Hepatocyte (in vitro differentiated cells): Measurements from ENCODE around the gene DPP10.

Experiments
- CTCF ChIP-seq: fragments of 200-600 bp; sonication (generic); IDR thresholded peaks from 2 replicates; pipeline ENCODE4 v1.5.1; 2016; ENCODE audit warnings: antibody characterized with exemption, mild to moderate bottlenecking; ENCODE audit not compliant: poor library complexity
- EZH2 ChIP-seq: fragments of 200-600 bp; sonication (generic); IDR thresholded peaks from 2 replicates; pipeline ENCODE4 v1.6.1; 2016; ENCODE audit warnings: antibody characterized with exemption, mild to moderate bottlenecking, borderline replicate concordance
- EZH2phosphoT487 ChIP-seq: fragments of 200-600 bp; sonication (generic); IDR thresholded peaks from one replicate; pipeline ENCODE4 v1.6.1; 2018; ENCODE audit warnings: antibody characterized with exemption, mild to moderate bottlenecking, low read depth, moderate library complexity; ENCODE audit not compliant: unreplicated experiment, severe bottlenecking

- no peak for TF ChIP-seq EZH2phosphoT487
- TF ChIP-seq CTCF, result no peak
- TF ChIP-seq EZH2, result no peak
Observed at GRCh38 chr2:115443539-115444185, 1001.2 kb downstream of the DPP10 start.
